Left cardiac atrium (tissue), 4 donors: ENCODE measurements around the gene PHKB. TPM values are rescaled to one million over a fixed set of nuclear protein-coding genes. Genes with fewer than 3 reads are reported as not detected.
A peak's percentile ranks its signal among the peaks of the same experiment; 100 is the strongest.
"Not testable (repeated sequence)": the region's sequence is repeated elsewhere in the genome, so short reads cannot be mapped to it uniquely, and the experiment has no call there.

Experiments used
- ATAC-seq, 2 donors: fragments of 200-7000 bp; cut with Tn5 transposase; one replicate each; pipeline ENCODE4 v1.9.1; 2020; ENCODE audit warnings: mild to moderate bottlenecking in 2 of 2, moderate library complexity in 2 of 2
- DNase-seq: peaks from one replicate; pipeline ENCODE4 v3.0.0-alpha.2; 2020
- intact Hi-C, 2 donors: fragments of 100-400 bp; cut with DNase I; formaldehyde crosslinking; loops; one replicate each; pipeline versions ENCODE4 v1.14.1 to v1.15.1; 2022 to 2023
- total RNA-seq, 2 donors: library from RNA; stranded (reverse); fragmentation: NEBNext Ultra II Directional; extraction: Animal tissue kit (Norgen Biotek cat#: 25700); gene quantifications; one replicate each; pipeline ENCODE4 v1.2.1, GENCODE V29; 2021
- donor health status: DM: no; HTN: yes; CAD: no.
- donor health status: DM: no; HTN: yes; CAD: no; lungs with severe emphysema.
- donor health status: DM: yes; HTN: yes; CAD: no.
- donor health status: Dilated cardiomyopathy.

The PHKB gene
- total RNA-seq, 2 donors from 2014 or later = 47.7 to 53.5 TPM

- no peak for DNase-seq
- no peak for ATAC-seq
- intact Hi-C loops = no loop called here
Measured at GRCh38 chr16:47638175-47638574, 177.0 kb downstream of the PHKB start.

GRCh38 chr16:47640661-47641060 is 179.5 kb downstream of the PHKB start:
- intact Hi-C loops = no loop called here
- no peak for DNase-seq
- ATAC-seq = no peak

- intact Hi-C loops = no loop called here
- DNase-seq (no peak), ATAC-seq (no peak)
Measured at GRCh38 chr16:47643323-47644000, 182.3 kb downstream of the PHKB start.

- DNase-seq (peak; percentile 37), ATAC-seq (no peak)
- intact Hi-C loops = no loop called here
Measured at GRCh38 chr16:47644166-47644565, 183.0 kb downstream of the PHKB start.

- ATAC-seq (peak in 1 of 2 donors; percentile 27), DNase-seq (no peak)
- intact Hi-C loops = no loop called here
Measured at GRCh38 chr16:47644661-47645060, 183.5 kb downstream of the PHKB start.

GRCh38 chr16:47646914-47647313 is 185.8 kb downstream of the PHKB start:
- no peak for DNase-seq
- intact Hi-C loops = no loop called here
- ATAC-seq = no peak

GRCh38 chr16:47657032-47657431 is 195.9 kb downstream of the PHKB start:
- ATAC-seq = no peak
- DNase-seq = no peak
- intact Hi-C loops = no loop called here

- intact Hi-C loops = no loop called here
- ATAC-seq (no peak), DNase-seq (no peak)
Measured at GRCh38 chr16:47657977-47658376, 196.8 kb downstream of the PHKB start.

- ATAC-seq = no peak
- intact Hi-C loops = no loop called here
- no peak for DNase-seq
Measured at GRCh38 chr16:47660540-47660939, 199.4 kb downstream of the PHKB start.

GRCh38 chr16:47664653-47665325 is 203.7 kb downstream of the PHKB start:
- DNase-seq (no peak), ATAC-seq (no peak)
- intact Hi-C loops = no loop called here

GRCh38 chr16:47666434-47666833 is 205.3 kb downstream of the PHKB start:
- no peak for DNase-seq
- intact Hi-C loops = no loop called here
- no peak for ATAC-seq

GRCh38 chr16:47667956-47668355 is 206.8 kb downstream of the PHKB start:
- intact Hi-C loops = no loop called here
- ATAC-seq (no peak), DNase-seq (no peak)

GRCh38 chr16:47672475-47672874 is 211.3 kb downstream of the PHKB start:
- no peak for ATAC-seq
- intact Hi-C loops = no loop called here

GRCh38 chr16:47676635-47677177 is 215.6 kb downstream of the PHKB start:
- ATAC-seq (no peak), DNase-seq (no peak)
- intact Hi-C loops = no loop called here

More at GRCh38 chr16:47672475-47672874, 211.3 kb downstream of the PHKB start:
- no peak for DNase-seq

GRCh38 chr16:47681571-47681970 is 220.4 kb downstream of the PHKB start:
- DNase-seq, intact Hi-C loops, ATAC-seq: not testable (repeated sequence)

GRCh38 chr16:47687694-47688093 is 226.6 kb downstream of the PHKB start:
- intact Hi-C loops = no loop called here
- ATAC-seq (no peak), DNase-seq (no peak)

- DNase-seq = no peak
- ATAC-seq = no peak
Measured at GRCh38 chr16:47693226-47693625, 232.1 kb downstream of the PHKB start.

GRCh38 chr16:47694543-47694942 is 233.4 kb downstream of the PHKB start:
- ATAC-seq = no peak
- intact Hi-C loops = no loop called here
- DNase-seq = no peak

More at GRCh38 chr16:47693226-47693625, 232.1 kb downstream of the PHKB start:
- intact Hi-C loops = no loop called here

GRCh38 chr16:47695756-47696155 is 234.6 kb downstream of the PHKB start:
- DNase-seq (no peak), ATAC-seq (no peak)
- intact Hi-C loops = no loop called here

- ATAC-seq = no peak
- DNase-seq = no peak
- intact Hi-C loops = no loop called here
Measured at GRCh38 chr16:47697826-47698225, 236.7 kb downstream of the PHKB start.

- no peak for ATAC-seq
- DNase-seq = no peak
- intact Hi-C loops = no loop called here
Measured at GRCh38 chr16:47699106-47699505, 238.0 kb downstream of the PHKB start.
